H1 (cell line): ENCODE data around the gene RARRES1. TPM values are rescaled to one million over a fixed set of nuclear protein-coding genes. Genes with fewer than 3 reads are reported as not detected.

Source experiments
- CTCF ChIA-PET: fragments of 300-600 bp; sonication (Branson Sonifier 250); formaldehyde crosslinking; loops from one replicate; lab custom pipeline; 2021; ENCODE audit not compliant: partially characterized antibody; lab: Charles Lee
- POLR2A ChIA-PET: fragments of 300-600 bp; sonication (Branson Sonifier 250); formaldehyde crosslinking; loops from one replicate; lab custom pipeline; 2021; ENCODE audit warnings: inconsistent platforms; ENCODE audit not compliant: partially characterized antibody; lab: Charles Lee
- DNase-seq, 2 experiments: peaks; one replicate each; pipeline versions ENCODE4 v3.0.0 to v3.0.0-alpha.2; 2010 to 2022; ENCODE audit warnings: low spot score in 2 of 2, low read depth in 1 of 2, mixed read lengths in 1 of 2
- FAIRE-seq: peaks from 2 replicates; lab custom pipeline; 2011; peaks lifted over from hg19 to GRCh38; lab: Jason Lieb, UNC
- H2AFZ ChIP-seq: 2 replicates; pipeline ENCODE4 v1.8.1; 2012; ENCODE audit warnings: low read length, inconsistent platforms
- H2AK5ac ChIP-seq: 2 replicates; pipeline ENCODE4 v1.6.1; 2013; ENCODE audit warnings: low read depth, low read length
- H2BK120ac ChIP-seq: replicated peaks from 2 replicates; pipeline ENCODE3; 2013; ENCODE audit warnings: low read depth, low read length, inconsistent platforms
- H2BK12ac ChIP-seq: 2 replicates; pipeline ENCODE4 v1.6.1; 2013; ENCODE audit warnings: low read depth, low read length
- H2BK15ac ChIP-seq: 2 replicates; pipeline ENCODE4 v1.6.1; 2013; ENCODE audit warnings: low read length
- H2BK20ac ChIP-seq: 2 replicates; pipeline ENCODE4 v1.6.1; 2013; ENCODE audit warnings: low read length
- H2BK5ac ChIP-seq: 2 replicates; pipeline ENCODE4 v1.6.1; 2013; ENCODE audit warnings: low read depth, low read length
- H3K14ac ChIP-seq: 2 replicates; pipeline ENCODE4 v1.6.1; 2013; ENCODE audit warnings: inconsistent platforms; ENCODE audit not compliant: insufficient read length
- H3K18ac ChIP-seq: 2 replicates; pipeline ENCODE4 v1.6.1; 2013; ENCODE audit warnings: low read length; ENCODE audit errors: extremely low read depth
- H3K23ac ChIP-seq: 2 replicates; pipeline ENCODE4 v1.6.1; 2013; ENCODE audit warnings: inconsistent platforms; ENCODE audit not compliant: insufficient read length
- H3K23me2 ChIP-seq: 2 replicates; pipeline ENCODE4 v1.6.1; 2013; ENCODE audit warnings: low read depth, low read length
- H3K27ac ChIP-seq: 2 replicates; pipeline ENCODE4 v1.6.1; 2011; ENCODE audit warnings: low read depth, low read length, inconsistent platforms
- H3K27me3 ChIP-seq, 4 experiments: replicated peaks in 1 of 4; 1 replicate in 1 of 4; 2 replicates in 3 of 4; pipeline versions ENCODE4 v1.6.1 to v1.8.1; 2011 to 2013; ENCODE audit warnings: low read length in 3 of 4, mild to moderate bottlenecking in 3 of 4, inconsistent platforms in 2 of 4, mixed read lengths in 2 of 4, moderate library complexity in 1 of 4; ENCODE audit not compliant: control insufficient read depth in 3 of 4, insufficient read depth in 3 of 4; ENCODE audit errors: extremely low read depth in 1 of 4
- H3K36me3 ChIP-seq, 4 experiments: 2 replicates each; pipeline versions ENCODE4 v1.6.1 to v1.8.1; 2011 to 2013; ENCODE audit warnings: mild to moderate bottlenecking in 4 of 4, low read length in 3 of 4, moderate library complexity in 2 of 4, control low read depth in 1 of 4, inconsistent platforms in 1 of 4; ENCODE audit not compliant: insufficient read depth in 4 of 4, control insufficient read depth in 2 of 4
- H3K4ac ChIP-seq: replicated peaks from 2 replicates; pipeline ENCODE3; 2013; ENCODE audit warnings: low read length, low read depth, mixed read lengths, inconsistent platforms; ENCODE audit not compliant: insufficient read length
- H3K4me1 ChIP-seq, 4 experiments: replicated peaks in 1 of 4; 1 replicate in 1 of 4; 2 replicates in 3 of 4; pipeline versions ENCODE4 v1.6.1 to v1.8.1; 2011 to 2013; ENCODE audit warnings: low read length in 3 of 4, inconsistent platforms in 2 of 4, mixed read lengths in 1 of 4; ENCODE audit not compliant: insufficient read depth in 4 of 4, control insufficient read depth in 3 of 4
- H3K4me2 ChIP-seq, 2 experiments: 2 replicates each; pipeline versions ENCODE4 v1.6.1 to v1.8.1; 2011 to 2013; ENCODE audit warnings: low read depth in 2 of 2, low read length in 2 of 2, control low read depth in 1 of 2, inconsistent platforms in 1 of 2, mild to moderate bottlenecking in 1 of 2; ENCODE audit not compliant: insufficient read depth in 1 of 2
- H3K4me3 ChIP-seq, 4 experiments: fragments of 200-600, 300-600 bp in 1 of 4; sonication (generic), shearing (Covaris generic), sonication (Bioruptor Twin) in 1 of 4; 2 replicates each; pipeline versions ENCODE4 v1.5.1 to v1.8.1; 2011 to 2016; ENCODE audit warnings: low read length in 4 of 4, low read depth in 3 of 4, control low read depth in 2 of 4, inconsistent platforms in 2 of 4, mild to moderate bottlenecking in 2 of 4, mixed read lengths in 1 of 4, moderate library complexity in 1 of 4; ENCODE audit not compliant: insufficient read depth in 2 of 4; ENCODE audit errors: extremely low read depth in 1 of 4
- H3K56ac ChIP-seq: replicated peaks from 2 replicates; pipeline ENCODE3; 2013; ENCODE audit warnings: low read depth, mild to moderate bottlenecking, mixed read lengths, low read length, inconsistent platforms; ENCODE audit not compliant: insufficient read length
- H3K79me1 ChIP-seq: 2 replicates; pipeline ENCODE4 v1.6.1; 2013; ENCODE audit warnings: low read depth, low read length, control low read depth
- H3K79me2 ChIP-seq, 2 experiments: 2 replicates each; pipeline versions ENCODE4 v1.6.1 to v1.8.1; 2012 to 2013; ENCODE audit warnings: low read length in 2 of 2, mild to moderate bottlenecking in 2 of 2, inconsistent platforms in 1 of 2; ENCODE audit not compliant: insufficient read depth in 2 of 2, control insufficient read depth in 1 of 2
- H3K9ac ChIP-seq, 4 experiments: replicated peaks in 1 of 4; 1 replicate in 1 of 4; 2 replicates in 3 of 4; pipeline versions ENCODE4 v1.6.1 to v1.8.1; 2011 to 2013; ENCODE audit warnings: low read depth in 3 of 4, low read length in 3 of 4, control low read depth in 2 of 4, mild to moderate bottlenecking in 2 of 4, moderate library complexity in 2 of 4, inconsistent platforms in 1 of 4; ENCODE audit errors: extremely low read depth in 1 of 4
- H3K9me3 ChIP-seq, 2 experiments: 2 replicates each; pipeline versions ENCODE4 v1.6.1 to v1.8.1; 2012 to 2013; ENCODE audit warnings: mild to moderate bottlenecking in 2 of 2, moderate library complexity in 2 of 2, control low read depth in 1 of 2, inconsistent platforms in 1 of 2, low read depth in 1 of 2, low read length in 1 of 2, mixed read lengths in 1 of 2; ENCODE audit not compliant: insufficient read depth in 2 of 2
- H4K20me1 ChIP-seq, 2 experiments: replicated peaks in 1 of 2; 2 replicates each; pipeline versions ENCODE3 to v1.8.1; 2011 to 2013; ENCODE audit warnings: inconsistent platforms in 2 of 2, low read length in 2 of 2, mild to moderate bottlenecking in 1 of 2; ENCODE audit not compliant: insufficient read depth in 2 of 2, control insufficient read depth in 1 of 2
- H4K5ac ChIP-seq: 2 replicates; pipeline ENCODE4 v1.6.1; 2013; ENCODE audit warnings: low read length, low read depth, mixed read lengths, inconsistent platforms; ENCODE audit not compliant: insufficient read length
- H4K8ac ChIP-seq: 2 replicates; pipeline ENCODE4 v1.8.0; 2013; ENCODE audit warnings: mild to moderate bottlenecking, moderate library complexity, low read length, inconsistent platforms; ENCODE audit not compliant: insufficient read depth; ENCODE audit errors: extremely low read depth
- H4K91ac ChIP-seq: replicated peaks from 2 replicates; pipeline ENCODE3; 2013; ENCODE audit warnings: low read length, mixed read lengths, inconsistent platforms; ENCODE audit not compliant: insufficient read length
- BRCA1 ChIP-seq: IDR thresholded peaks from 2 replicates; pipeline ENCODE4 v1.6.1; 2012; ENCODE audit warnings: low read depth, low read length, improper control_type of control experiment
- CREB1 ChIP-seq: IDR thresholded peaks from 2 replicates; pipeline ENCODE4 v1.6.1; 2012; ENCODE audit warnings: inconsistent platforms
- CTCF ChIP-seq, 3 experiments: IDR thresholded peaks; 1 replicate in 2 of 3; 2 replicates in 1 of 3; pipeline versions ENCODE4 v1.5.1 to v1.6.1; 2011; ENCODE audit warnings: low read length in 3 of 3, mild to moderate bottlenecking in 3 of 3, inconsistent platforms in 2 of 3, low read depth in 1 of 3, moderate library complexity in 1 of 3; ENCODE audit not compliant: insufficient read depth in 1 of 3; ENCODE audit errors: control extremely low read depth in 1 of 3
- EZH2 ChIP-seq: fragments of 200-600 bp; sonication (generic); IDR thresholded peaks from 2 replicates; pipeline ENCODE4 v1.7.1; 2012; ENCODE audit warnings: low read depth, mild to moderate bottlenecking, moderate library complexity, low read length, inconsistent platforms; ENCODE audit not compliant: severe bottlenecking
- HDAC6 ChIP-seq: IDR thresholded peaks from one replicate; pipeline ENCODE4 v1.7.1; 2012; ENCODE audit warnings: low read depth, mild to moderate bottlenecking, inconsistent platforms, low read length, moderate library complexity
- MAFK ChIP-seq: IDR thresholded peaks from 2 replicates; pipeline ENCODE4 v1.6.1; 2012; ENCODE audit warnings: low read depth, mild to moderate bottlenecking, improper control_type of control experiment, low read length
- RBBP5 ChIP-seq: IDR thresholded peaks from 2 replicates; pipeline ENCODE4 v1.7.1; 2012; ENCODE audit warnings: low read depth, mild to moderate bottlenecking, inconsistent platforms, low read length, moderate library complexity, borderline replicate concordance
- RFX5 ChIP-seq: IDR thresholded peaks from 2 replicates; pipeline ENCODE4 v1.6.1; 2011; ENCODE audit warnings: low read depth, low read length, improper control_type of control experiment, borderline replicate concordance
- SP4 ChIP-seq: IDR thresholded peaks from 2 replicates; pipeline ENCODE4 v1.6.1; 2012; ENCODE audit warnings: low read length, inconsistent platforms
- TBP ChIP-seq: IDR thresholded peaks from 2 replicates; pipeline ENCODE4 v1.6.1; 2011; ENCODE audit warnings: low read depth, low read length, improper control_type of control experiment
- WGBS, 2 experiments: shearing (Covaris generic) in 1 of 2; methylation state at CpG; one replicate each; pipeline versions ENCODE4 v1.1.6 to v1.1.7; 2013 to 2015; ENCODE audit warnings: low lambda C conversion rate in 2 of 2, mixed read lengths in 2 of 2, inconsistent platforms in 1 of 2, low coverage in 1 of 2, missing lambda C conversion rate in 1 of 2; ENCODE audit not compliant: insufficient replicate concordance in 2 of 2, insufficient coverage in 1 of 2, insufficient read length in 1 of 2; ENCODE audit errors: extremely low coverage in 1 of 2, missing lambda C conversion rate in 1 of 2; 5-methylcytosine and 5-hydroxymethylcytosine counted together
- polyA plus RNA-seq, 7 experiments: library from polyadenylated mRNA; depleted of rRNA in 3 of 7; stranded (reverse) in 5 of 7; unstranded in 2 of 7; fragments of >200 nt in 5 of 7; fragments of 200-250 nt in 2 of 7; gene quantifications; 1 replicate in 5 of 7; 2 replicates in 1 of 7; 4 replicates in 1 of 7; pipeline versions ENCODE4 v1.2.1 to v1.2.3, GENCODE V29; 2011 to 2013; ENCODE audit warnings: missing spikeins in 2 of 7, mixed read lengths in 2 of 7
- total RNA-seq: library from RNA; stranded (reverse); fragmentation: NEBNext Ultra II Directional; extraction: Animal tissue kit (Norgen Biotek cat#: 25700); gene quantifications from 2 replicates; pipeline ENCODE4 v1.2.1, GENCODE V29; 2021

The RARRES1 gene
- total and polyA plus RNA-seq, 2 of the 8 experiments (the other 6 are each of a cell fraction or from before 2014, with no cell fraction given): 0.26 to 0.71 TPM

- no peak overlapping the region for H2BK120ac ChIP-seq
- H3K23me2 ChIP-seq: no peaks in the 10 kb centered on the region; the same call in 1 of the 2 replicates
- H3K9me3 ChIP-seq: no peaks in the 10 kb centered on the region
- H3K4me1 ChIP-seq: no peaks in the 10 kb centered on the region
- H2BK12ac ChIP-seq: no peak overlapping the region
- no peak overlapping the region for H2AK5ac ChIP-seq
- no peak overlapping the region for H3K27ac ChIP-seq
- H4K5ac ChIP-seq: no peak overlapping the region
- no peak overlapping the region for H3K4me3 ChIP-seq
- H2AFZ ChIP-seq: no peak overlapping the region
- no peak overlapping the region for H2BK5ac ChIP-seq
- H2BK15ac ChIP-seq: no peak overlapping the region
- H3K18ac ChIP-seq: no peak overlapping the region
- WGBS, 2 experiments: 85% methylated on average over 5 of the region's 5 CpGs; no CpG with 5 or more reads in 1 of the 2 experiments
- DNase-seq (no peak), FAIRE-seq (no peak)
- H4K91ac ChIP-seq: no peak overlapping the region
- H3K23ac ChIP-seq: no peak overlapping the region
- no peaks in the 10 kb centered on the region for H3K27me3 ChIP-seq
- H4K20me1 ChIP-seq: peaks cover 0 to 3% of the 10 kb centered on the region in 2 experiments
- H3K56ac ChIP-seq: no peak overlapping the region
- no peak overlapping the region for H3K9ac ChIP-seq
- H4K8ac ChIP-seq: no peak overlapping the region
- H2BK20ac ChIP-seq: no peak overlapping the region
- H3K79me1 ChIP-seq: peaks cover 2% of the 10 kb centered on the region; the same call in 1 of the 2 replicates
- no peaks in the 10 kb centered on the region for H3K79me2 ChIP-seq
- no peaks in the 10 kb centered on the region; a peak in 1 of 8 replicates for H3K36me3 ChIP-seq
- no peak overlapping the region for H3K4ac ChIP-seq
- H3K14ac ChIP-seq: no peak overlapping the region
- POLR2A ChIA-PET: no interaction called here
- no peak overlapping the region for H3K4me2 ChIP-seq
- CTCF ChIA-PET: interaction anchor here (0.9 to 5.0 kb wide), 6 partner anchors 9 to 86 kb away, joined by 4 to 40 read pairs (median 4); no protein-coding TSS in a partner anchor
- no peak for TF ChIP-seq BRCA1
- no peak for TF ChIP-seq HDAC6
- TF ChIP-seq SP4: no peak
- TF ChIP-seq CREB1: no peak
- no peak for TF ChIP-seq MAFK
- TF ChIP-seq CTCF (IDR thresholded peaks at IDR 0.05; ENCODE audit: control extremely low read depth in 1 of 3, insufficient read depth in 1 of 3, low read depth in 1 of 3, low read length in 3 of 3): no peak
- TF ChIP-seq EZH2: no peak
- TF ChIP-seq RFX5: no peak
- no peak for TF ChIP-seq TBP
- TF ChIP-seq RBBP5: no peak
Observed at GRCh38 chr3:158718490-158719170, 13.6 kb downstream of the RARRES1 start.
